22Rv1 (cell line): ENCODE measurements around the gene WWOX.

Source experiments
- H3K27ac ChIP-seq: fragments of 450-650 bp; 2 replicates; pipeline ENCODE4 v1.5.1; 2017
- CTCF ChIP-seq: fragments of 450-650 bp; IDR thresholded peaks from 2 replicates; pipeline ENCODE4 v1.5.1; 2017; ENCODE audit warnings: mild to moderate bottlenecking
- ZFX ChIP-seq: fragments of 450-650 bp; IDR thresholded peaks from 2 replicates; pipeline ENCODE4 v1.6.1; 2017; ENCODE audit warnings: antibody characterized with exemption, borderline replicate concordance

The WWOX gene

GRCh38 chr16:78763821-78764440 is 664.5 kb downstream of the WWOX start:
- no peak overlapping the region for H3K27ac ChIP-seq
- TF ChIP-seq CTCF (no peak), ZFX (no peak)

GRCh38 chr16:78764478-78764877 is 665.0 kb downstream of the WWOX start:
- no peak for TF ChIP-seq ZFX
- TF ChIP-seq CTCF, result no peak
- no peak overlapping the region for H3K27ac ChIP-seq

GRCh38 chr16:78768226-78768625 is 668.8 kb downstream of the WWOX start:
- TF ChIP-seq CTCF, result no peak
- no peak overlapping the region for H3K27ac ChIP-seq

- TF ChIP-seq CTCF (no peak), ZFX (no peak)
- no peak overlapping the region for H3K27ac ChIP-seq
Measured at GRCh38 chr16:78768718-78769117, 669.3 kb downstream of the WWOX start.

DNA sequence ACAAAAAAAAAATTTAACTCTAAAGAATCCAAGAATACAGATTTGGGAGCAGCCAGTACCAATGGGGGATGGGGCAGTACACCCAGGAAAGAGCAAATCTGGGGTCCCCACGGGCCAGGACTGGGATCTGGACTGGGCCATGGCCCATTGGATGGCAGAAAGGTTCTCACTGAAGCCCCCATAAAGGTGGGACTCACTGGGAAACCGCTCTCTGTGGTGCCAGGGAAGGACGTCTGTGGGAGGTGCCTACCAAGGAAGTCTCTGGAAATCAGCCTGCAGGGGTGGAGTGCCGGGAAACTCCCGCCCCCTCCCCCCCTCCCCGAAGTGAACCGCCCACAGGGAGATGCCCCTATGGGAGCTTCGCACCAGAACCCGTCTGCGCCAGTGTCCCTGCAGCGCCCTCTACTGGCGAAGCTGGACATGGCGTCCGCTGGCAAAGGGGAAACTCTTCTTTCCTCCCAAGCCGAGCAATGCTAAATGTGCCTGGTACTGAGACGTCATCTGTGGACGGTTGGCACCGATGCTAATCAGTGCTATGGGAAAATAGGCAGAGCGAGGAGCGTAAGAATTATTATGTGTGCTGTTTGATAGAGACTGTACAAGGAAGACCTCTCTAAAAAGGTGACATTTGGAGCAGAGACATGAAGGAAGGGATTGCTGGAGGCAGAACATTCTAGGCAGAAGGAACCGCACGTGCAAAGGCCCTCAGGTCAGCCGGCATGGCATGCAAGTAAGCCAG is 671.1 kb downstream of the WWOX start:
- H3K27ac ChIP-seq, result no peak overlapping the region
- no peak for TF ChIP-seq ZFX
- TF ChIP-seq CTCF, result peak; percentile 92

GRCh38 chr16:78773291-78773702 is 673.8 kb downstream of the WWOX start:
- no peak overlapping the region for H3K27ac ChIP-seq
- TF ChIP-seq ZFX (no peak), CTCF (no peak)

DNA sequence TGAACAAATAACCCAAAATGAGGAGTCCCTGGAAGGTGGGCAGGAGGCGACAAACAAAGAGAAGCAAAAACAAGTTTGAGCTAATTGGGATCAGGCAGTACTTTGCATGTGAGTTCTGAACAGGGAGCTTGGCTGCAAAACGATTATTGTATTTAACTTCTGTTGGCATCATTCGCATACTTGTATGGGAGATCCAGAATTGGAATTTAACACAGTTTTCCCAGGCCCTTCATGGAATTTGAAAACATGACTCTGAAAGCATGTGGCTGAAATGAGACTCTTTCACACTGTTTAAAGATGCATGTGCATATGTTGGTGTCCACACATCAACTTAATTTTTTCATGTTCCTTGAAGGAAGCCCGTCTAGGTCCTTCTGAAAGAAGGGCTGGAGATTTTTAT is 674.3 kb downstream of the WWOX start:
- no peak overlapping the region for H3K27ac ChIP-seq
- TF ChIP-seq ZFX, result no peak
- TF ChIP-seq CTCF, result no peak
